ENCODE data around the gene KRTAP9-3. TPM values are rescaled to one million over a fixed set of nuclear protein-coding genes. Genes with fewer than 3 reads are reported as not detected.
"Not testable (repeated sequence)": the region's sequence is repeated elsewhere in the genome, so short reads cannot be mapped to it uniquely, and the experiment has no call there.

The KRTAP9-3 gene
- total RNA-seq, 2 donors from 2014 or later, result not detected

DNA sequence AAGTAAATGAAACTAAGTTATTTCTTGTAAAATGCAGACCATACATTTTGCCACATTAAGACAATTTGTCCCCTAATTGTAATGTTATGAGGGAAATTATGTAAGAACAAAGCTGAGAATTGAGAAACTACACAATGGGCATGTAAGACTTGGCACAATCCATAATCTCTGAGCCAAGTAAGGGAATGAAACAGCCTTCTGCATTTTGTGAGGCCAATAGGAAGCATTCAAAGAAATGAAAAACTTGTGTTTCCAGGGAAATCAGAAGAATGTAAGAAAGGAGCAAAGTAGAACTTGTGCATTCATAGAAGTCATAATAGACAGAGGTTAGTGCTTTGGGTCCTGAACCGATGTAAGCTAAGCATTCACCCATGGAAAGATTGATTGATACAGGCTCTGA, 19.0 kb downstream of the KRTAP9-3 start:
- no peaks in the 10 kb centered on the region for H3K36me3 ChIP-seq
- no peaks in the 10 kb centered on the region for H3K9me3 ChIP-seq
- H3K27me3 ChIP-seq (replicated peaks; ENCODE audit: insufficient read depth), result no peaks in the 10 kb centered on the region
- TF ChIP-seq, protein P1, sequence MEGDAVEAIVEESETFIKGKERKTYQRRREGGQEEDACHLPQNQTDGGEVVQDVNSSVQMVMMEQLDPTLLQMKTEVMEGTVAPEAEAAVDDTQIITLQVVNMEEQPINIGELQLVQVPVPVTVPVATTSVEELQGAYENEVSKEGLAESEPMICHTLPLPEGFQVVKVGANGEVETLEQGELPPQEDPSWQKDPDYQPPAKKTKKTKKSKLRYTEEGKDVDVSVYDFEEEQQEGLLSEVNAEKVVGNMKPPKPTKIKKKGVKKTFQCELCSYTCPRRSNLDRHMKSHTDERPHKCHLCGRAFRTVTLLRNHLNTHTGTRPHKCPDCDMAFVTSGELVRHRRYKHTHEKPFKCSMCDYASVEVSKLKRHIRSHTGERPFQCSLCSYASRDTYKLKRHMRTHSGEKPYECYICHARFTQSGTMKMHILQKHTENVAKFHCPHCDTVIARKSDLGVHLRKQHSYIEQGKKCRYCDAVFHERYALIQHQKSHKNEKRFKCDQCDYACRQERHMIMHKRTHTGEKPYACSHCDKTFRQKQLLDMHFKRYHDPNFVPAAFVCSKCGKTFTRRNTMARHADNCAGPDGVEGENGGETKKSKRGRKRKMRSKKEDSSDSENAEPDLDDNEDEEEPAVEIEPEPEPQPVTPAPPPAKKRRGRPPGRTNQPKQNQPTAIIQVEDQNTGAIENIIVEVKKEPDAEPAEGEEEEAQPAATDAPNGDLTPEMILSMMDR (IDR thresholded peaks at IDR 0.05), result no peak
- no peak for TF ChIP-seq POLR2A (IDR thresholded peaks at IDR 0.05)
- TF ChIP-seq POLR2AphosphoS5 (IDR thresholded peaks at IDR 0.05), result no peak
- intact Hi-C loops (cut with DNase I), result no loop called here
- WGBS, result 100% methylated on average over 1 of the region's 1 CpG
- no peaks in the 10 kb centered on the region for H3K4me1 ChIP-seq (replicated peaks)
- no peak for DNase-seq (ENCODE audit: low spot score)
- H3K4me3 ChIP-seq, result no peak overlapping the region
- H3K27ac ChIP-seq, result no peak overlapping the region

DNA sequence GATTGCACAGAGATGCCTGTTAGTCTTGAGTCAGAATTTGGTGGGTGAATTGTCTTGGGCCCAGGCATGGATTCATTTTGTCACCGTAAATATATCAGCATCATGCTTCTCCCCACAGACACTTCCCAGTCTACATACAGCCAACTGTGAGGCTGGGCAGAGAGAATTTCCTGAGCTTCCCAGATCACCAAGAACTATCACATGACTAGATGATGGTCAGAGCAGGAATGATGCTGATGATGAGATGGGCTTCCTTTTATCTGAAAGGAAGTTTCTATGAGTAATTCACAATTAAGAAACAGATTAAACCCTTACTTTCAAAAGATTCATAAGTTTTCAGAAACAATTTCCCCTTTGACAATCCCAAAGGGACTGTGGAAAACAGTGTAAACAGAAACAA, 22.6 kb downstream of the KRTAP9-3 start:
- TF ChIP-seq POLR2A (IDR thresholded peaks at IDR 0.05), result no peak
- no peak for TF ChIP-seq POLR2AphosphoS5 (IDR thresholded peaks at IDR 0.05)
- TF ChIP-seq, protein P1 (IDR thresholded peaks at IDR 0.05), result no peak
- Histone ChIP-seq H3K36me3 (no peaks in the 10 kb centered on the region), H3K27ac (no peak overlapping the region), H3K27me3 (replicated peaks; ENCODE audit: insufficient read depth) (no peaks in the 10 kb centered on the region), H3K4me1 (replicated peaks) (no peaks in the 10 kb centered on the region), H3K4me3 (no peak overlapping the region), H3K9me3 (no peaks in the 10 kb centered on the region)
- WGBS, result 0% methylated on average over 1 of the region's 1 CpG
- DNase-seq (ENCODE audit: low spot score), result no peak
- intact Hi-C loops (cut with DNase I), result no loop called here

DNA sequence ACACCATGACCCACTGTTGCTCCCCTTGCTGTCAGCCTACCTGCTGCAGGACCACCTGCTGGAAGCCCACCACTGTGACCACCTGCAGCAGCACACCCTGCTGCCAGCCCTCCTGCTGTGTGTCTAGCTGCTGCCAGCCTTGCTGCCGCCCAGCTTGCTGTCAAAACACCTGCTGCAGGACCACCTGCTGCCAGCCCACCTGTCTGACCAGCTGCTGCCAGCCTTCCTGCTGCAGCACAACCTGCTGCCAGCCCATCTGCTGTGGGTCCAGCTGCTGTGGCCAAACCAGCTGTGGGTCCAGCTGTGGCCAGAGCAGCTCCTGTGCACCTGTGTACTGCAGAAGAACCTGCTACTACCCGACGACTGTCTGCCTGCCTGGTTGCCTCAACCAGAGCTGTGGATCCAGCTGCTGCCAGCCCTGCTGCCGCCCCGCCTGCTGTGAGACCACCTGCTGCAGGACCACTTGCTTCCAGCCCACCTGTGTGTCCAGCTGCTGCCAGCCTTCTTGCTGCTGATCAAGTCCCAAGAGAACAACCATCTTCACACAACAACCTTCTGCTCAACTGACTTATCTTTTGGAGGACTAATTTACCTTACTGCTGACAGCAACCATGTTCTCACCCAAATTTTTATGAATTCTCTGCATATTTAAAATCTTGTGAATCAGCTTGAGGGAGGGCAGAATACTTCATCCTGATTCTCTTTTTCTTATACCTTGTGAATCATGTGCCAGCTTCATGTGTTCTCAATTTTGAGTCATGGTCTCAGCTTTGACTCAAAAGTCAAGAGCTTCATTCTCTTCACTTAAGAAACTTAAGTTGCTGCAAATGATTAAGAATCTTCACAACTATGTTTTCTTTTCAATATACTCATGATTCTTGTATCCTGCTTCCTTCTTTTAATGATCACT, 23.4 kb downstream of the KRTAP9-3 start, which contains the start of gene KRTAP9-9:
TSS of gene KRTAP9-9 (plus strand) at position 4 of the 910 bp plus-strand sequence.
- H3K4me3 ChIP-seq; H3K27me3 ChIP-seq (replicated peaks; ENCODE audit: insufficient read depth); H3K27ac ChIP-seq; H3K36me3 ChIP-seq; H3K4me1 ChIP-seq (replicated peaks); H3K9me3 ChIP-seq; DNase-seq (ENCODE audit: low spot score); intact Hi-C loops (cut with DNase I): not testable (repeated sequence)
- WGBS, result 88% methylated on average over 4 of the region's 5 CpGs

GRCh38 chr17:41256291-41256685, 24.0 kb downstream of the KRTAP9-3 start:
- DNase-seq (ENCODE audit: low spot score), result no peak
- intact Hi-C loops (cut with DNase I), result no loop called here
- Histone ChIP-seq H3K9me3 (no peaks in the 10 kb centered on the region), H3K36me3 (no peaks in the 10 kb centered on the region), H3K4me1 (replicated peaks) (no peaks in the 10 kb centered on the region), H3K27ac (no peak overlapping the region), H3K4me3 (no peak overlapping the region), H3K27me3 (replicated peaks; ENCODE audit: insufficient read depth) (no peaks in the 10 kb centered on the region)
- TF ChIP-seq POLR2AphosphoS5 (IDR thresholded peaks at IDR 0.05) (no peak), POLR2A (IDR thresholded peaks at IDR 0.05) (no peak)
- TF ChIP-seq, protein P1 (IDR thresholded peaks at IDR 0.05), result no peak
- WGBS, result 88% methylated on average over 1 of the region's 1 CpG

DNA sequence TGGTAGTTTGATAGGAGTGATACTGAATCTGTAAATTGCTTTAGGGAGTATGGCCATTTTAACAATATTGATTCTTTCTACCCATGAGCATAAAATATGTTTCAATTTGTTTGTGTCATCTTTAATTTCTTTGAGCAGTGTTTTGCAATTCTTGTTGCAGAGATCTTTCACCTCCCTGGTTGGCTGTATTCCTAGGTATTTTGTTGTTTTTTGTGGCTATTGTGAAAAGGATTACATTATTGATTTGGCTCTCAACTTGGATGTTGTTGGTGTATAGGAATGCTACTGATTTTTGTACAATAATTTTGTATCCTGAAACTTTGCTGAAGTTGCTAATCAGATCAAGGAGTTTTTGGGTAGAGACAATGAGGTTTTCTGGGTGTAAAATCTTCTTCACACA, 26.2 kb downstream of the KRTAP9-3 start:
- Histone ChIP-seq H3K4me1 (replicated peaks) (no peaks in the 10 kb centered on the region), H3K27me3 (replicated peaks; ENCODE audit: insufficient read depth) (no peaks in the 10 kb centered on the region), H3K9me3 (no peaks in the 10 kb centered on the region), H3K27ac (no peak overlapping the region), H3K36me3 (no peaks in the 10 kb centered on the region), H3K4me3 (no peak overlapping the region)
- DNase-seq (ENCODE audit: low spot score), result no peak
- intact Hi-C loops (cut with DNase I), result no loop called here
- TF ChIP-seq POLR2AphosphoS5 (IDR thresholded peaks at IDR 0.05) (no peak), POLR2A (IDR thresholded peaks at IDR 0.05) (no peak)
- TF ChIP-seq, protein P1 (IDR thresholded peaks at IDR 0.05), result no peak
